Ureter (tissue), 1 donor: ENCODE results near the gene MBNL3. TPM values are rescaled to one million over a fixed set of nuclear protein-coding genes. Genes with fewer than 3 reads are reported as not detected.
"Not testable (repeated sequence)": the region's sequence is repeated elsewhere in the genome, so short reads cannot be mapped to it uniquely, and the experiment has no call there.

ENCODE experiments used
- DNase-seq: peaks from one replicate; pipeline ENCODE4 v3.0.0-alpha.2; 2020; ENCODE audit warnings: low spot score
- total RNA-seq: library from RNA; stranded (reverse); gene quantifications from one replicate; pipeline ENCODE4 v1.2.4, GENCODE V29; 2023
- donor health status: DM: yes; HTN: yes; CAD: no.

MBNL3 gene
- total RNA-seq, 1 donor from 2014 or later = 85.1 TPM

DNA sequence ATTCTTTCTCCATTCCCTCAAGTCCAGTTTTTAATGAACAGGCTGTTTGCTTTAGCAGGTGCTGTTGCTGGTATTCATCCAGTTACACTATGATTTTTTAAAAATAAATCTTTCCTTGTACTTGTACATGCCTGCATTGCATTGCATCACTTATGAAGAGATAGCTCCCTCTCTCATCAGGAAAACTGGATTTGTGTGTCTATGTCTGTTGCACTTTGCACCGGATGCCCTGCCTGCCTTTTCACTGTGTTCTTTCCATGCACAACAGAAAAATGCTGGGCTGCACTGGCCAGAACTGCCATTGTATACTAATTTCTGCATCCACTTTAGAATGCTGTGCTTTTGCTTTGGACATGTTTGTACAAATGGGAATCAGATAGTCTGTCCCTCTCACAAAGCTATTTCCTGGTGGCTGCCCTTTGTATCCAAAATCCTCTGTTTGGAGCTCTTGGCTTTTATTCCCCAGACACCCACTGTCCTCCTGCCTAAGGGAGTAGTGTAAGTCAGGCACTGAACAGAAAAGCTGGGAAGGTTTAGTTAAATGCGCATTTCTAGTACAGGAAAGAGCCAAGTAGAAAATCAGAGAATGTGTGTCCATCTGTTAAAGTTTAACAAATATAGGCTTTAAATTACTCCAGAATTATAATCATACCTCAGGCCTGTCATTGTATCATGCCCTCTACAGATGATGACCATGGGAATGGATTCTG is 119.1 kb downstream of the MBNL3 start:
- DNase-seq = no peak

DNA sequence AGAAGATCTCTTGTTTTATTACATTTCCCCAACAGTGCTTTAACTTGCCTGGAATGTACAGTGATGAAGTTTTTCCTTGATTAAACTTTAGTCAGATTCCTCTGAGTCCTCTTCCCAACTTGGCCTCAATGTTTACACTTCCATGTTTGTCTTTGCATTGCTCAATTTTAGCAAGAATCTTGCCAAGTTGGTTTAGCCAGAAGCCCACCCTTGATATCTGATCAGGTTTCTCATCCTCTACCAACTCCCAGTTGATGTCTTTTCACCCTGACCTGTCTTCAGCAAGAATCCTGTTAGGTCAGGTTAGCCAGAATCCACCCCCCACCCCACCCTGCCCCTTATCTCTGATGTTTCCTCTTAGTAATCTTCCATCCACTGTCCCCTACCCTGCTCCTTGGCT is 120.9 kb downstream of the MBNL3 start:
- DNase-seq = no peak

- DNase-seq = no peak
These were observed 121.5 kb downstream of the MBNL3 start for GRCh38 chrX:132367314-132367713.

GRCh38 chrX:132365490-132365889 is 123.3 kb downstream of the MBNL3 start:
- DNase-seq = no peak

- no peak for DNase-seq
These were observed 124.5 kb downstream of the MBNL3 start for GRCh38 chrX:132364313-132364712.

DNA sequence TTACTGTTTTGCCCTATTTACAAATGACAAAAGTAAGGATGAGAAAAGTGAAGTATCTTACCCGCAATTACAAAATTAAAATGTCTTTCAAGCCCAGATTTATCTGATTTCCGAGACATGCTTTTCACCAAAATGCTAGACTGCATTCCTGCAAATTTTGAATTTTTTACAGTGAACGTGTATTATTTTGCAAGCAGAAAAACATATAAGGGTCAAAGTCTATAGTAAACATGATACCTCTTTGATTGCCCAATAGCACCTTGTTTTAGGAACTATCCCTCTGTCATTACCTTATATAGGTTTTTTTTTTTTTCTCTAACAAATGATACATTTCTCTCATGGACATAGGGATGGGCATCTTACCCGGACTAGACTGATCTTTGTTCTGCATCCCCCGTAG is 135.4 kb downstream of the MBNL3 start:
- no peak for DNase-seq

GRCh38 chrX:132336172-132336571 is 152.7 kb downstream of the MBNL3 start:
- DNase-seq = no peak

DNA sequence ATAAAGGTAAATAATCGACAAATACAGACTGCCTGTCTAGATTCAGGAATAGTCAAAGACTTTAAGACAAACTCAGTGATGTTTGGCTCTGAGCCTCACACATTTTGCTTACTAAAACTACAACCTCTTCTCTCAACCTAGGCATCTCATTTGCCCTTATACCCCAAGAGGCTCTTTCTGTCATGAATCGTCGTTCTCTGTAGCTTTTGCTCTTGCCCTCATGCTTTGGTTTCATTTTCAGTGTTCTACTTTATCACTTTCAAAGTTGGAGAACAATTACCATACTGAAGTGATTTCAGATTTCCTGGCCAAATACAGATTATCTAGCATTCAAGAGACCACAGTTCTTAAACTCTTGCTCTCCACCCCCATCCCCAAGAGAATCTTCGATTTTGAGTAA is 155.5 kb downstream of the MBNL3 start:
- DNase-seq = no peak

- no peak for DNase-seq
These were observed 157.3 kb downstream of the MBNL3 start for GRCh38 chrX:132331532-132331931.

DNA sequence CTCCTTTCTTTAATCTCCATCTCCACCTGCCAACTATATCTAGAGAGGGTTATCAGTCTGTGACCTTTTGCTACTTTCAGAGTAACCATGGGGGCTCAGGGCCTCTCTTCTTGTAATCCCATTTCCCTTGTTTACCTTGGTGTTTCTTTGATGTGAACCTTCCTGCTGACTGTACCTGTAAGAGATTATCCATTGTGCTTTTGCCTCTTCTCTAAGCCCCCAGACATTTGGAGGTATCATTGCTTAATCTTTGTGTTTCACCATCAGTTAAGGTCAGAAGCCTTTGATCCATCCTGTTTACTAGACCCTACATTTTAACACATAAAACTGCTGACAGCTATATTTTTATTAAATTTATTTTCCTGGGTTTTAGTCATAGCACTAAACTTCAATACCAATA is 157.8 kb downstream of the MBNL3 start:
- no peak for DNase-seq

DNA sequence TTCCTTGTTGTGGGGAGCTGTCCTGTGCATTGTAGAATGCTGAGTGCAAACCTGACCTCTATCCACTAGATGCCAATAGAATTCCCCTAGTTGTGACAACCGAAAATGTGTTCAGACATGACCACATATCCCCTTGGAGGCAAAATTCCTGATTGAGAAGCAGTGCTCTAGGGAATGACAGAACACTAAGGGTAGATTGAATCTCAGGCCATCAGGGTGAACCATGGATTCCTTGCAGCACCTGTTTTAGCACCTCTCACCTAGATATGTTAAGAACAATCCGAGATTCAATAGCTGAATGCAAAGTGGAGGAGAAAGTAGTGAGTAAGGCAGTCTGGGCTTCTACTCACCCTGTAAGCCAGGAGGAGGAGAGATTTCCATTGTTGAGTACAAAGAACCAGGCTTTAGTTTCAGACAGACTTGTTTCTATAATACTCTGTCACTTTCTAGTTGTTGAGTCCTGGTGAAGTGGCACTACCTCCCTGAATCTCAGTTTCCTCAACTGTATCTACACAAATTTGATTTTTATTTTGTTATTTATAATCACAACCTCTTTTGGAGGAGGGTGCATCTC is 158.6 kb downstream of the MBNL3 start:
- DNase-seq = no peak

DNA sequence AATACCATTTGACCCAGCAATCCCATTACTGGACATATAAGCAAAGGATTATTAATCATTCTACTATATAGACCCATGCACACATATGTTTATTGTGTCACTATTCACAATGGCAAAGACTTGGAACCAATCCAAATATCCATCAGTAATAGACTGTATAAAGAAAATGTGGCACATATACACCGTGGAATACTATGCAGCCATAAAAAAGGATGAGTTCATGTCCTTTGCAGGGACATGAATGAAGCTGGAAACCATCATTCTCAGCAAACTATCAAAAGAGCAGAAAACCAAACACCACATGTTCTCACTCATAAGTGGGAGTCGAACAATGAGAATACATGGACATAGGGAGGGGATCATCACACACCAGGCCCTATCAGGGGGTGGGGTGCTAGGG is 161.9 kb downstream of the MBNL3 start:
- not testable (repeated sequence) for DNase-seq
